ENCODE results near the gene CEMIP.
"Not testable (repeated sequence)": the region's sequence is repeated elsewhere in the genome, so short reads cannot be mapped to it uniquely, and the experiment has no call there.

The CEMIP gene

GRCh38 chr15:80760960-80761359 lies 18.2 kb upstream of the CEMIP start:
- no peak for DNase-seq (ENCODE audit: low read depth in 3 of 3, low spot score in 1 of 3)

- no peak for DNase-seq (ENCODE audit: low read depth in 3 of 3, low spot score in 1 of 3)
These were observed 17.4 kb upstream of the CEMIP start for GRCh38 chr15:80761754-80762153.

DNA sequence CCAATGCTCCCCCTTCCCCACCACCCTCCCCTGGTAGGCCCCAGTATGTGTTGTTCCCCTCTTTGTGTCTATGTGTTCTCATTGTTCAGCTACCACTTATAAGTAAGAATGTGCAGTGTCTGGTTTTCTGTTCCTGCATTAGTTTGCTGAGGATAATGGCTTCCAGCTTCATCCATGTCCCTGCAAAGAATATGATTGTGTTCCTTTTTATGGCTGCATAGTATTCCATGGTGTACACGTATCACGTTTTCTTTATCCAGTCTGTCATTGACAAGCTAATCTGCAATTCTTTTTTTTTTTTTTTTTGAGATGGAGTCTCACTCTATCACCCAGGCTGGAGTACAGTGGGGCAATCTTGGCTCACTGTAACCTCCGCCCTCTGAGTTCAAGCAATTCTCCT lies 15.9 kb upstream of the CEMIP start:
- not testable (repeated sequence) for DNase-seq (ENCODE audit: low read depth in 3 of 3, low spot score in 1 of 3)

DNA sequence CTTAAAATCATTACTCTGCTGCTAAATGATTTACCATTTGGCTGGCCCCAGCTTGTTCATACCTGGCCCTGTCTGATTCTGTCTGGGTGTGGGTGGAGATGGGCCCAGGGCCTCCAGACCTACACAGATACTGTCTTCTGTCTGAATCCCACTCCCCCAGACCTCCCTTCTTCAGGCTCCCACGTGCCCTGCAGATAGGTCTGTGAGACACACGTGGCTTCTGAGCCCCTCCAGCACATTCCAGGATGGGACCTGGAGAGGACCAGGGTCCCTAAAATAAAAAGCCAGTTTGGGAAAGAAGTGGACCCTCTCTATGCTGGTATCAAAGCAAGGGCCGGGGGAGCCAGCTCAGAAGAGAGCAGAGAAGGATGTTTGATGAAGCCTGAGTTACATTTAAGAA lies 14.6 kb upstream of the CEMIP start:
- DNase-seq (ENCODE audit: low read depth in 3 of 3, low spot score in 1 of 3): no peak

DNA sequence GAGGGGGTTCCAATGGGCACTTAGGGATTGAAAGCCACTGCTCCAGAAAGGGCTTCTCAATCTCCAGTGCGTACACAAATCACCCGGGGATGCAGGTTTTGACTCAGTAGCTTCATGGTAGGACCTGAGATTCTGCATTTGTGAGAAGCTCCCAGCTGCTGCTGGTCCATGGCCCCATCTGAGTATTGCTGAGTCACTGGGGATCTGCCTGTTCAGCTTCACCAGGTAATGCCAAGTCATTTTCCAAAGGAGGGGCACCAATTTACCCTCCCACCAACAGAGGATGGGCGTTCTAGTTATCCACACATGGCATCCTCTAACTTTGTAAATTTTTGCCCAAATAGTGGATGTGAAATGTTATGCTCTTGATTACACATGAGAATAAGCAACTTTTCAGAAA lies 12.9 kb upstream of the CEMIP start:
- no peak for DNase-seq (ENCODE audit: low read depth in 3 of 3, low spot score in 1 of 3)

DNA sequence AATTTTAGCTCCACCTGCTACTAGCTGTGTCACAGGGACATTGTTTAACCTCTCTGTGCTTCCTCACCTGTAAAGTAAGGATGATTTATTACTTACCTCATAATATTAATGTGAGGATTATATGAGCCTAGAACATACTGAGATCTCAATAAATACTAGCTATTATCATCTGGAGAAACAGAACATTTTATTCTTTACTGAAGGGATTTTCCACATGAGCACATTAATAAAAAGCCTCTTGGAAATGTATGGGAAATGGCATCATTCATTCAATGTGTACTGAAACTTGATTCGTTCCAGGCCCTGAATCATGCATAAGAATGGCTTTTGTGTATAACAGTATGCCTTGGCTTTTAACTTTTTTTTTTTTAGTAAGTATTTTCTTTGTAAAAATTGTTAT lies 11.0 kb upstream of the CEMIP start:
- DNase-seq (ENCODE audit: low read depth in 3 of 3, low spot score in 1 of 3): no peak

- DNase-seq (ENCODE audit: low read depth in 3 of 3, low spot score in 1 of 3): no peak
These were observed 9.9 kb upstream of the CEMIP start for GRCh38 chr15:80769153-80769828.

GRCh38 chr15:80769829-80770705 lies 9.1 kb upstream of the CEMIP start:
- no peak for DNase-seq (ENCODE audit: low read depth in 3 of 3, low spot score in 1 of 3)

DNA sequence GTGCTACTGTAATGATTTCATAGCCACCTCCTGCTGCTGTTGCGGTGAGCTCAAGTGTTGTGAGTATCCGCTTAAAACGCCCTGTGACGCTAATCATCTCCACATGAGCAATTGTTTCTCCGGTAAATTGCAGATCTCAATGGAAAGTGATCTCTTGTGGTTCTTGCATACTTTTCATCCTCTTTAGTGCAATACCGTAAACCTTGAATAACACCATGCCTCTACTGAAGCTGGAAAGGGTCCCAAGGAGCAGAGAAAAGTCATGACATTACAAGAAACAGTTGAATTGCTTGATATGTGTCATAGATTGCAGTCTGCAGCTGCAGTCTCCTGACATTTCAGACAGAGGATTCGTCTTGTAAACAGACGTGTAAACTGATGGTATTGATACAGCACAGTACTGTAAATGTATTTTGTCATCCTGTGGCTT lies 6.0 kb upstream of the CEMIP start:
- no peak for DNase-seq (ENCODE audit: low read depth in 3 of 3, low spot score in 1 of 3)

DNA sequence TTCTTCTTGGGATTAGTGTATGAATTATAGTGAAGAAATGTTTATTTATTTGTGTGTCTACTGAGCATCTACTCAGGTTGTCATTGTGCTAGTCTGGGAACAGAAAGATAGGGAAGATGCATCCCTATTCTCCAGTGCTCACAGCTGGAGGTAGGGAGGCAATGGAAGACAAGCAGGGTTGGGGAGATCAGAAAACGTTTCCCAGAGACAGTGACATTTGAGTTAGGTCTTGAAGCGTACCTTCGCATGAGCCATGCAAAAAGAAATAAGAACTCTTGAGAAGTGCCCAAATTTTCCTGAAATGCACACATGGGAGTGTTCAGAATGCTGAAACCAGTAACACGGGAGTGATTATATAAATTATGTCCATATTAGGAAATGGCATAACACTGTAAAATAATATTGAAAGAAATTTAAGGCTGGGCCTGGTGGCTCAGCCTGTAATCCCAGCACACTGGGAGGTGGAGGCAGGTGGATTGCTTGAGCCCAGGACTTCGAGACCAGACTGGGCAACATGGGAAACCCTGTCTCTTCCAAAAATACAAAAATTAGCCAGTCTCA lies 5.3 kb upstream of the CEMIP start:
- DNase-seq (ENCODE audit: low read depth in 3 of 3, low spot score in 1 of 3): no peak

GRCh38 chr15:80774486-80774885 lies 4.7 kb upstream of the CEMIP start:
- DNase-seq (ENCODE audit: low read depth in 3 of 3, low spot score in 1 of 3): no peak

DNA sequence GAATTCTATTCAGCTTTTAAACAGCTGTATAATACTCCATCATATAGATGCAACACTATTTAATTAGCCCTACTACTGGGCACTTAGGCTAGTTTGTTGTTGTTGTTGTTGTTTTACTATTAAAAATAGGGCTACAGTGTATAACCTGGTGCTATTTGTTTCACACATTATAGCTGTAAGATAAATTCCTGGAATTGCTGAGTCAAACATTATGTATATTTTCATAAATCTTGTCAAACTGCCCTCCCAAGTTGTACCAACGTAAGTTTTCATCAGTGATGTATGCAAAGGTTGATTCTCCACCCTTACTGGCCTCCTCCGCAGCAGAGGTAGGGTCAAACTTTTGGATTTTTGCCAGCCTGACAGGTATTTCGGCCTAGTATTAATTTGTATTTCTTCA lies 3.8 kb upstream of the CEMIP start:
- no peak for DNase-seq (ENCODE audit: low read depth in 3 of 3, low spot score in 1 of 3)

DNA sequence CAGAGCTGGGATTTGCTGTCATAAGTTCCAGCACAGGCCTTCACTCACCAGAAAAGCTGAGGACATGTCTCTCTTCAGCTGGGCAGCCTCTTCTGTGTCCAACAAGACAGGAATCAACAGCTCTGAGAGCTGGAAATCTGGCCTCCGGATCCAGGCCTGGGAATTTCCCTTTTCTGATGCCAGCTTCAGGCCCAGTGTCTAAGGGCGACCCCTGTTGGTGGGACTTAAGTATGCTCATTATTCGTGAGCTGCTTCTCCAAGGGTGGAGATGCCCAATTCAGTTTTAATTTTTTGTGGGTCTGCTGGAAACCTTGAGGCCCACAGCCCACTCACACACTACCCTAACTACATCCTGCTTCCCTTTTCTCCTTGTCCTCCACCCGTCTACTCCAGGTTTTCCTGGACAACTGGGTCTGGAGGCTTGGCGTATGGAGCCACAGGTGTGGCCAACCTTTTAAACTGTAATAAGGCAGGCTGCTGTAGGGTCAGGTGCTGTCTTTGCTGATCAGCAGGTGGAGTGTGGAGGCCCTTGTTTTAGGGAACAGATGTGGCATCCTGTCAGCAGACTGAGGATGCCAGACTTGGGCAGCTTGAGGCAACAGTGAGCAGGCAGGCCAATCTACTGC lies 2.6 kb upstream of the CEMIP start:
- peak in 2 of 3 donors; percentile 4 to 37 for DNase-seq (ENCODE audit: low read depth in 3 of 3, low spot score in 1 of 3)

DNA sequence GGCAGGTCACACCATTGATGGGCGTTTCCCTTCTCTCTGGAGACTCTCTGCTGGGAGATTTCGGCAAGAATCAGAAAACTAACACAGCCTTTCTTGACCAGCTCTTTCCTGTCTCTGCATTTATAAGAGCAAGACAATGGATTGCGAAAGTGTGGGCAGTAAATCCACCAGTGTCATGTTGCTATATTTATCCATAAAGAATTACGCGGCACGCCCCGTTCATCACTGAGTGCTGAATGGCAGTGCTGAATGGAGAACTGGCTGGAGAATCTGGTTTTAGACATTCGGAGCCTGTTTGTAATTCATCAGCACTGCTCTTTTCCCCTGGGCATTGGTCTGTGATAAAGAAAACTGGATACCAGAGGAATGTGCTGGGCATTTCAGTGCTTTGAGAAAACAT lies 2.0 kb upstream of the CEMIP start:
- DNase-seq (ENCODE audit: low read depth in 3 of 3, low spot score in 1 of 3): no peak

GRCh38 chr15:80777826-80778620 lies 1.1 kb upstream of the CEMIP start:
- DNase-seq (ENCODE audit: low read depth in 3 of 3, low spot score in 1 of 3): no peak

- DNase-seq (ENCODE audit: low read depth in 3 of 3, low spot score in 1 of 3): no peak
These were observed 578 bp upstream of the CEMIP start for GRCh38 chr15:80778621-80778963.

- DNase-seq (ENCODE audit: low read depth in 3 of 3, low spot score in 1 of 3): no peak
These were observed 667 bp downstream of the CEMIP start for GRCh38 chr15:80779658-80780415.

- no peak for DNase-seq (ENCODE audit: low read depth in 3 of 3, low spot score in 1 of 3)
These were observed 1.4 kb downstream of the CEMIP start for GRCh38 chr15:80780416-80781221.

DNA sequence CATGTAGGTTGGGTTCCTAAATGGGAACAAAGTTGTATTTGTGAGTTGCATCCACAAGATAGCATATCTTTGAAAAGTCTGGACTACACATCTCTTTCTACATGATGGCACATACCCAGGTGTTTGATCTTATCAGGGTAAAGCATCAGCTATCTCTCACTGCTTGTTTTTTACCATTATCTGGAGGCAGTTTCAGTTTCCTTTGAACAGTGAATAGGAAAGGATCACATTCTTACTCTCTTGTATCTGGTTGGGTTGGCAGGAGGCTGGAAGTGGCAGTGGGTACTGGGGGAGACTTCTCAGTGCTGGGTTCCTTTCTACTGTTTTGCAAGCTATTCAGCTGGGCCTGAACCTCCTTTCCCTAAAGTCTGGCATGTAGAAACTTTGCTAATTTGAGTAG lies 4.1 kb downstream of the CEMIP start:
- no peak for DNase-seq (ENCODE audit: low read depth in 3 of 3, low spot score in 1 of 3)

- no peak for DNase-seq (ENCODE audit: low read depth in 3 of 3, low spot score in 1 of 3)
These were observed 6.2 kb downstream of the CEMIP start for GRCh38 chr15:80785335-80785734.
